ENCODE data around the gene SLC9A1. TPM values are rescaled to one million over a fixed set of nuclear protein-coding genes. Genes with fewer than 3 reads are reported as not detected.

The SLC9A1 gene
- total and polyA plus RNA-seq, 2 of the 8 experiments (the other 6 are each of a cell fraction or from before 2014, with no cell fraction given) = 11.3 to 25.1 TPM

DNA sequence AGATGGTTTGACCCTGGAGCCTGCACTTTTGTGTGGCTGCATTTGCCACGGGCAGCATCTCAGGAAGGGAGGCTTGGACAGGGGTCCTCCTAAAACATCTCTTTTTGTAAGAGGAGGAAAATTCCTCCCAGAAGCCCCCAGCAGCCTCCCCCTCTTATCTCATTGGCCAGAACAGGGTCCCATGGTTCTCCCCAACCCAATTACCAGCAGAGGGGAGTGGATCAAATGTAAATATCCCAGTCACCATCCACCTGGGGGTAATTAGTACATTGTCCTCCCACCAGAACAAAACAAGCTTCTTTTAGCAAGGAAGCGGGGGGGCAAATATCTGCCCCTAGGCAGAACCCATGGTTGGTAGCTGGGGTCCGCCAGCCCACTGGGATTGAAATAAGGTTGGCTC lies 97.5 kb downstream of the SLC9A1 start:
- no peaks in the 10 kb centered on the region for H3K27me3 ChIP-seq (replicated peaks in 1 of 4; ENCODE audit: control insufficient read depth in 3 of 4, extremely low read depth in 1 of 4, insufficient read depth in 3 of 4, low read length in 3 of 4)
- no peaks in the 10 kb centered on the region; the same call in 1 of the 2 replicates for H3K23me2 ChIP-seq (ENCODE audit: low read depth, low read length)
- no peaks in the 10 kb centered on the region for H3K36me3 ChIP-seq (ENCODE audit: control insufficient read depth in 2 of 4, insufficient read depth in 4 of 4, low read length in 3 of 4)
- WGBS, 2 experiments (ENCODE audit: extremely low coverage in 1 of 2, insufficient coverage in 1 of 2, insufficient read length in 1 of 2, insufficient replicate concordance in 2 of 2, low coverage in 1 of 2, low lambda C conversion rate in 2 of 2, missing lambda C conversion rate in 1 of 2) = 57% methylated on average over 3 of the region's 3 CpGs; no CpG with 5 or more reads in 1 of the 2 experiments
- POLR2A ChIA-PET (ENCODE audit: partially characterized antibody) = interaction anchor here (0.7 to 8.5 kb wide), 16 partner anchors 7 to 97 kb away, joined by 3 to 57 read pairs (median 6); partner anchors contain the start of genes SLC9A1 and TENT5B
- H2BK5ac ChIP-seq (ENCODE audit: low read depth, low read length) = peak overlapping the region; percentile 97
- no peak for DNase-seq (ENCODE audit: low read depth in 1 of 2, low spot score in 2 of 2)
- peak overlapping the region; percentile 26; the same call in 1 of the 2 replicates for H3K27ac ChIP-seq (ENCODE audit: low read depth, low read length)
- H4K91ac ChIP-seq (replicated peaks; ENCODE audit: insufficient read length, low read length) = no peak overlapping the region
- no peaks in the 10 kb centered on the region for H4K20me1 ChIP-seq (replicated peaks in 1 of 2; ENCODE audit: control insufficient read depth in 1 of 2, insufficient read depth in 2 of 2, low read length in 2 of 2)
- no peaks in the 10 kb centered on the region; a peak in 1 of 4 replicates for H3K79me2 ChIP-seq (ENCODE audit: control insufficient read depth in 1 of 2, insufficient read depth in 2 of 2, low read length in 2 of 2)
- peak overlapping the region; percentile 63 to 69 for H3K4me2 ChIP-seq (ENCODE audit: insufficient read depth in 1 of 2, low read depth in 2 of 2, low read length in 2 of 2)
- peak overlapping the region; percentile 37 for H4K5ac ChIP-seq (ENCODE audit: insufficient read length, low read depth, low read length)
- H2AK5ac ChIP-seq (ENCODE audit: low read depth, low read length) = no peak overlapping the region
- peak overlapping the region; percentile 64 for H3K18ac ChIP-seq (ENCODE audit: extremely low read depth, low read length)
- peak overlapping the region in 2 of 4 experiments; percentile 11 to 31; a peak in 3 of 8 replicates for H3K4me3 ChIP-seq (ENCODE audit: extremely low read depth in 1 of 4, insufficient read depth in 2 of 4, low read depth in 3 of 4, low read length in 4 of 4)
- no peak overlapping the region for H2AFZ ChIP-seq (ENCODE audit: low read length)
- H3K56ac ChIP-seq (replicated peaks; ENCODE audit: insufficient read length, low read depth, low read length) = no peak overlapping the region
- H2BK15ac ChIP-seq (ENCODE audit: low read length) = 0 out of 2 replicates have a peak overlapping the region, but pooled peaks have one; percentile 72
- no peak overlapping the region for H3K14ac ChIP-seq (ENCODE audit: insufficient read length)
- peaks cover 3 to 26% (median 19%) of the 10 kb centered on the region in 4 experiments for H3K4me1 ChIP-seq (replicated peaks in 1 of 4; ENCODE audit: control insufficient read depth in 3 of 4, insufficient read depth in 4 of 4, low read length in 3 of 4)
- no peak overlapping the region for H4K8ac ChIP-seq (ENCODE audit: extremely low read depth, insufficient read depth, low read length)
- no peaks in the 10 kb centered on the region for H3K79me1 ChIP-seq (ENCODE audit: low read depth, low read length)
- no peak overlapping the region for H3K23ac ChIP-seq (ENCODE audit: insufficient read length)
- H3K9me3 ChIP-seq (ENCODE audit: insufficient read depth in 2 of 2, low read depth in 1 of 2, low read length in 1 of 2) = no peaks in the 10 kb centered on the region
- peak overlapping the region; percentile 86 for H2BK120ac ChIP-seq (replicated peaks; ENCODE audit: low read depth, low read length)
- H3K4ac ChIP-seq (replicated peaks; ENCODE audit: insufficient read length, low read depth, low read length) = no peak overlapping the region
- no peak overlapping the region for H2BK20ac ChIP-seq (ENCODE audit: low read length)
- CTCF ChIA-PET (ENCODE audit: partially characterized antibody) = interaction anchor here (0.7 to 26.4 kb wide), 9 partner anchors 7 to 240 kb away, joined by 3 to 790 read pairs (median 5); no protein-coding TSS in a partner anchor
- H2BK12ac ChIP-seq (ENCODE audit: low read depth, low read length) = peak overlapping the region; percentile 91; the same call in 1 of the 2 replicates
- FAIRE-seq = no peak
- no peak overlapping the region for H3K9ac ChIP-seq (replicated peaks in 1 of 4; ENCODE audit: extremely low read depth in 1 of 4, low read depth in 3 of 4, low read length in 3 of 4)
- no peak for TF ChIP-seq CBX8 (IDR thresholded peaks at IDR 0.05; ENCODE audit: borderline replicate concordance, low read depth, low read length)
- TF ChIP-seq CREB1 (IDR thresholded peaks at IDR 0.05) = no peak
- TF ChIP-seq, protein P1, sequence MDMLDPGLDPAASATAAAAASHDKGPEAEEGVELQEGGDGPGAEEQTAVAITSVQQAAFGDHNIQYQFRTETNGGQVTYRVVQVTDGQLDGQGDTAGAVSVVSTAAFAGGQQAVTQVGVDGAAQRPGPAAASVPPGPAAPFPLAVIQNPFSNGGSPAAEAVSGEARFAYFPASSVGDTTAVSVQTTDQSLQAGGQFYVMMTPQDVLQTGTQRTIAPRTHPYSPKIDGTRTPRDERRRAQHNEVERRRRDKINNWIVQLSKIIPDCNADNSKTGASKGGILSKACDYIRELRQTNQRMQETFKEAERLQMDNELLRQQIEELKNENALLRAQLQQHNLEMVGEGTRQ (IDR thresholded peaks at IDR 0.05; ENCODE audit: low read length) = no peak
- TF ChIP-seq SIX5 (IDR thresholded peaks at IDR 0.05; ENCODE audit: low read depth, low read length) = no peak
- no peak for TF ChIP-seq TCF12 (IDR thresholded peaks at IDR 0.05; ENCODE audit: low read depth, low read length)
- TF ChIP-seq KDM5A (IDR thresholded peaks at IDR 0.05; ENCODE audit: low read length) = no peak
- no peak for TF ChIP-seq CHD2 (IDR thresholded peaks at IDR 0.05; ENCODE audit: low read length)
- TF ChIP-seq SP4 (IDR thresholded peaks at IDR 0.05; ENCODE audit: low read length) = no peak

Data from H1 (cell line).